HL-60 (cell line): ENCODE data around the gene PRAC1.

Source experiments
- DNase-seq, 2 experiments: peaks; one replicate each; pipeline ENCODE4 v3.0.0-alpha.2; 2010 to 2020; ENCODE audit warnings: low read depth in 1 of 2, low spot score in 1 of 2
- H3K27ac ChIP-seq: fragments of 250-450 bp; sonication (Bioruptor Pico); replicated peaks from 2 replicates; pipeline ENCODE4 v1.5.1; 2020; ENCODE audit warnings: mild to moderate bottlenecking, moderate library complexity
- H3K27me3 ChIP-seq: fragments of 250-450 bp; sonication (Bioruptor Pico); 2 replicates; pipeline ENCODE4 v1.5.1; 2021; ENCODE audit warnings: mild to moderate bottlenecking, moderate library complexity; ENCODE audit not compliant: insufficient read depth, poor library complexity, severe bottlenecking
- H3K4me3 ChIP-seq: replicated peaks from 2 replicates; pipeline ENCODE4 v1.5.1; 2011; ENCODE audit warnings: mild to moderate bottlenecking, control low read depth, low read length; ENCODE audit not compliant: insufficient read depth
- GABPA ChIP-seq: IDR thresholded peaks from 2 replicates; pipeline ENCODE4 v1.6.1; 2012; ENCODE audit warnings: low read depth
- POLR2AphosphoS5 ChIP-seq: IDR thresholded peaks from 2 replicates; pipeline ENCODE4 v1.6.1; 2012; ENCODE audit warnings: low read depth
- SPI1 ChIP-seq: IDR thresholded peaks from 2 replicates; pipeline ENCODE4 v1.6.1; 2012; ENCODE audit warnings: low read depth, mild to moderate bottlenecking, borderline replicate concordance
- TF ChIP-seq, protein P1 (sequence below): IDR thresholded peaks from one replicate; pipeline ENCODE4 v1.5.1; 2011; ENCODE audit warnings: low read length, control low read depth, inconsistent platforms; ENCODE audit not compliant: insufficient read depth
- TF ChIP-seq, protein P2 (sequence below): IDR thresholded peaks from 2 replicates; pipeline ENCODE4 v1.6.1; 2012; ENCODE audit warnings: low read depth; ENCODE audit not compliant: insufficient replicate concordance

Gene PRAC1

DNA sequence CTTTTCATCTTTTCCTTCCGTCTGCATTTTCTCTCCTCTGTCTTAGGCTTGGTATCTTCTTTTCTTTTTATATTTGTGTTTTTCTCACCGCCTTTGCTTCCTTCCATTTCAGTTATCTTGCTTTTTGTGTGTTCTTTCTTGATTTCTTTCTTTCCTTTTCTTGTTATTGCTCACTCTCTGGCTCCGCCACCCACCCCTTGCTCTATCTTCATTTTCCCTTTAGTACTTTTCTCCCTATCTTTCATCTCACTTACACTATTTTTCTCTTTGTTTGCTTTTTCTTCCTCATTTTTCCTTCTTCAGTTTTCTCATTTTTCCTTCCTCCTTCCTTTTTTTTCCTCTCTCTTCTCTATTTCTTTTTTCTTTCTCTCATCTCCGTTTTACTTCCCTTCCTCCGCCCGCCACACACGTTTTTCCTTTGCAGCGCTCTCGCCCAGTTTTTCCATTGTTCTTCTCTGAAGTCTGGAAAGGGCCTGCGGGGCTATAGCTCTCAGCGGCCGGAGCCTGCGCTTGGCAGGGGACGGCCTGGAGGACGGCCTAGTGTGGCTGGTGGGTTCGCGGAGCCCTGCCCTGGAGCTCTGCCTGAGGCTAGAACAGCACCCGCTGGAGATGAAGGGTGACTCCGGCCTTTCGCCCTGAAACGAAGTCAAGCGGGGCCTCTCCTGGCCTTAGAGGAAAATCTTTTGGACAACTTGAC lies 11.5 kb upstream of the PRAC1 start:
- TF ChIP-seq SPI1 (no peak), POLR2AphosphoS5 (no peak), GABPA (no peak)
- TF ChIP-seq, protein P1, sequence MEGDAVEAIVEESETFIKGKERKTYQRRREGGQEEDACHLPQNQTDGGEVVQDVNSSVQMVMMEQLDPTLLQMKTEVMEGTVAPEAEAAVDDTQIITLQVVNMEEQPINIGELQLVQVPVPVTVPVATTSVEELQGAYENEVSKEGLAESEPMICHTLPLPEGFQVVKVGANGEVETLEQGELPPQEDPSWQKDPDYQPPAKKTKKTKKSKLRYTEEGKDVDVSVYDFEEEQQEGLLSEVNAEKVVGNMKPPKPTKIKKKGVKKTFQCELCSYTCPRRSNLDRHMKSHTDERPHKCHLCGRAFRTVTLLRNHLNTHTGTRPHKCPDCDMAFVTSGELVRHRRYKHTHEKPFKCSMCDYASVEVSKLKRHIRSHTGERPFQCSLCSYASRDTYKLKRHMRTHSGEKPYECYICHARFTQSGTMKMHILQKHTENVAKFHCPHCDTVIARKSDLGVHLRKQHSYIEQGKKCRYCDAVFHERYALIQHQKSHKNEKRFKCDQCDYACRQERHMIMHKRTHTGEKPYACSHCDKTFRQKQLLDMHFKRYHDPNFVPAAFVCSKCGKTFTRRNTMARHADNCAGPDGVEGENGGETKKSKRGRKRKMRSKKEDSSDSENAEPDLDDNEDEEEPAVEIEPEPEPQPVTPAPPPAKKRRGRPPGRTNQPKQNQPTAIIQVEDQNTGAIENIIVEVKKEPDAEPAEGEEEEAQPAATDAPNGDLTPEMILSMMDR: no peak
- TF ChIP-seq, protein P2, sequence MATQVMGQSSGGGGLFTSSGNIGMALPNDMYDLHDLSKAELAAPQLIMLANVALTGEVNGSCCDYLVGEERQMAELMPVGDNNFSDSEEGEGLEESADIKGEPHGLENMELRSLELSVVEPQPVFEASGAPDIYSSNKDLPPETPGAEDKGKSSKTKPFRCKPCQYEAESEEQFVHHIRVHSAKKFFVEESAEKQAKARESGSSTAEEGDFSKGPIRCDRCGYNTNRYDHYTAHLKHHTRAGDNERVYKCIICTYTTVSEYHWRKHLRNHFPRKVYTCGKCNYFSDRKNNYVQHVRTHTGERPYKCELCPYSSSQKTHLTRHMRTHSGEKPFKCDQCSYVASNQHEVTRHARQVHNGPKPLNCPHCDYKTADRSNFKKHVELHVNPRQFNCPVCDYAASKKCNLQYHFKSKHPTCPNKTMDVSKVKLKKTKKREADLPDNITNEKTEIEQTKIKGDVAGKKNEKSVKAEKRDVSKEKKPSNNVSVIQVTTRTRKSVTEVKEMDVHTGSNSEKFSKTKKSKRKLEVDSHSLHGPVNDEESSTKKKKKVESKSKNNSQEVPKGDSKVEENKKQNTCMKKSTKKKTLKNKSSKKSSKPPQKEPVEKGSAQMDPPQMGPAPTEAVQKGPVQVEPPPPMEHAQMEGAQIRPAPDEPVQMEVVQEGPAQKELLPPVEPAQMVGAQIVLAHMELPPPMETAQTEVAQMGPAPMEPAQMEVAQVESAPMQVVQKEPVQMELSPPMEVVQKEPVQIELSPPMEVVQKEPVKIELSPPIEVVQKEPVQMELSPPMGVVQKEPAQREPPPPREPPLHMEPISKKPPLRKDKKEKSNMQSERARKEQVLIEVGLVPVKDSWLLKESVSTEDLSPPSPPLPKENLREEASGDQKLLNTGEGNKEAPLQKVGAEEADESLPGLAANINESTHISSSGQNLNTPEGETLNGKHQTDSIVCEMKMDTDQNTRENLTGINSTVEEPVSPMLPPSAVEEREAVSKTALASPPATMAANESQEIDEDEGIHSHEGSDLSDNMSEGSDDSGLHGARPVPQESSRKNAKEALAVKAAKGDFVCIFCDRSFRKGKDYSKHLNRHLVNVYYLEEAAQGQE: no peak
- Histone ChIP-seq H3K27me3 (peaks cover 84% of the 10 kb centered on the region), H3K27ac (no peak overlapping the region), H3K4me3 (no peak overlapping the region)
- no peak for DNase-seq

DNA sequence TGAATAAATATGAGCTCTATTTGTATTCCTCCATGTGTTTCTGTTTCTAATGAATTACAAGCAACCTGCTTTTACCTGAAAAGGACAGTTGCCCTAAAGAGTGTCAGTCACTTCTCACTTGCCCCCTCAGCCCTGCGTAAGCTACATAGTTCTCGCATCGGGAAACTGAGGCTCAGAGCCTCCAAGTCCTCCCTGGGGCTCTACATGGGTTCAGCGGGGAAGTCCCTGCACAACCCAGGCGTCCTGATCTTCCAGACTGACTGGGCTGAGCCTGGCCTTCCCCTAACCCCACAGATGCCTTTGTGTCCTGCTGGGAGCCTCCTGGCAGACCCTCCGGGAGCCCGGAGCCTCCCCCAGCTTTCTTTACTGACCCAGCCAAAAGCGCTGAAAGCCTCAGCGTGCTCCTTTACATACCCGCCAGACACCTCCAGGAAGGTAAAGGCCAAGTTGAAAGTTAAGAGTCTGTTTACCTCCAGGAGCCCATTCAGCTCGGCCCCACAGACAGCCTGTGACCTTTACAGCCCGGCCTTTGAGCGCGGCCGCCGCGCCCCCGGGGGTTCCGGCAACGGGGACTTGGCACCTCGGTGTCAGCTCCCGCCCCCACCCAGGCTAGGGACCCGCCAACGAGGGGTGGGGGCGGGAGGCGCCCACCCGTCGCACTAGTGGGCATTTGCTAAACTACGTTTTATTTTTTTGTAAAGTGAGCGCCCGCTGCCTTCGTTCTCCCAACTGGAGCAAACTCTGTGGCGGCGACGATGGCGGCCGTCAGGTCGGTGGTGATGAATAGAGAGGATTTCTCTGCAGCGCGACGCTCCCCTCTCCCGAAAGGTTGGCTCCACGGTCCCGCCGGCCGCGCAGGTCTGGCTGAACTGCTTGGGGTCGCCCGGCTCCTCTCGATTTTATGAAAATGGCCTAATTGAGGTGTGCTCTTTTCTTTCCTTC lies 10.6 kb upstream of the PRAC1 start:
- TF ChIP-seq POLR2AphosphoS5: no peak
- H3K4me3 ChIP-seq: no peak overlapping the region
- peaks cover 85% of the 10 kb centered on the region for H3K27me3 ChIP-seq
- no peak for DNase-seq
- H3K27ac ChIP-seq: no peak overlapping the region

DNA sequence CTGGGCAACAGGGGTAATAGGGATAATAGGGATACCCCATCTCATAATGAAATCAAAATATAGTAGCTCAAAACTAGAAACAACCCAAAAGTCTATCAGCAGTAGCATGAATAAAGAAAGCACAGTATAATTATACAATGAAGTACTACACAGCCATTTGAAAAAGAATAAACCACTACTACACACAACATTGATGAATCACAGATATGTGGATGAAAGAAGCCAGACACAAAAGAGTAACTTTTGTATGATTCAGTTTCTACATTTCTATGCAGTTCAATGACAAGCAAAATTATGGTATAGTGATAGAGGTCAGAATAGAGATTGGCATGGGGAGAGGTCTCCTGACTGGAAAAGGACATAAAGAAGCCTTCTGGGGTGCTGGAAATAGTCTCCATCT lies 9.0 kb upstream of the PRAC1 start:
- H3K4me3 ChIP-seq: no peak overlapping the region
- DNase-seq: no peak
- TF ChIP-seq SPI1 (no peak), GABPA (no peak), POLR2AphosphoS5 (no peak)
- TF ChIP-seq, protein P1: no peak
- TF ChIP-seq, protein P2: no peak
- H3K27ac ChIP-seq: no peak overlapping the region
- peaks cover 96% of the 10 kb centered on the region for H3K27me3 ChIP-seq

DNA sequence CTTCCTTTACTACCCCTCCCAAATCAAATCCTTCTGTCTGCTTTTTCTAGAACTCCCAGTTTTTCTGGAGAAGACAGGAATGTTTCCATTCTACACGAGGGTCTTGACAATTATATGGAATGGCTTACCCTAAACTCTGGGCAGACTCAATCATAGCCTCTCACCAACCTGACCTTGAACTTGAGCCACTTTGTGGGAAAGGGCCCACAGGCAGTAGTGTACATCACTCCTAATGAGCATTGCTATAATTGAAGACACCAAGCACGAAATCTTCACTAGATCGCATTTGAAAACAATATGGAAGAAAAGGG lies 7.9 kb upstream of the PRAC1 start:
- no peak for DNase-seq
- Histone ChIP-seq H3K27me3 (peaks cover 96% of the 10 kb centered on the region), H3K27ac (no peak overlapping the region), H3K4me3 (no peak overlapping the region)
- TF ChIP-seq POLR2AphosphoS5: no peak
- TF ChIP-seq, protein P1: no peak
- TF ChIP-seq, protein P2: no peak
- no peak for TF ChIP-seq GABPA
- no peak for TF ChIP-seq SPI1
